HCT116 (cell line): Measurements from ENCODE around the gene IZUMO4. TPM values are rescaled to one million over a fixed set of nuclear protein-coding genes. Genes with fewer than 3 reads are reported as not detected.
A peak's percentile ranks its signal among the peaks of the same experiment; 100 is the strongest.

Experiments used
- ATAC-seq: fragments of 200-7000 bp; cut with Tn5 transposase; 2 replicates; pipeline ENCODE4 v1.9.1; 2020; ENCODE audit warnings: mild to moderate bottlenecking, moderate library complexity
- BruUV-seq: library from RNA; stranded (reverse); fragments of 400-500 nt; replicated peaks from 2 replicates; lab custom pipeline; 2021; lab: Mats Ljungman, UMichigan
- CTCF ChIA-PET: fragments of 300-600 bp; sonication (Branson Sonifier 250); formaldehyde crosslinking; loops from one replicate; lab custom pipeline; 2021; ENCODE audit warnings: antibody characterized with exemption; lab: Charles Lee
- POLR2A ChIA-PET: fragments of 300-600, 350-600 bp; sonication (Branson Sonifier 250); formaldehyde crosslinking; loops from one replicate; lab custom pipeline; 2021; ENCODE audit warnings: antibody characterized with exemption; lab: Charles Lee
- RAD21 ChIA-PET, 2 experiments: fragments of 300-600 bp; sonication (Branson Sonifier 250); formaldehyde crosslinking; loops; one replicate each; lab custom pipeline; 2023; ENCODE audit warnings: low total read pairs in 2 of 2; ENCODE audit not compliant: uncharacterized antibody in 2 of 2, unreplicated experiment in 2 of 2, low non-redundant PET in 1 of 2; lab: Charles Lee
- DNase-seq: peaks from one replicate; pipeline ENCODE4 v3.0.0-alpha.2; 2010; ENCODE audit warnings: low read depth, low spot score
- H2AFZ ChIP-seq: fragments of 200-600 bp; shearing (Covaris generic), sonication (generic); 2 replicates; pipeline ENCODE4 v1.6.1; 2017; ENCODE audit warnings: low read depth, mixed run types, mixed read lengths, antibody characterized with exemption, low read length; ENCODE audit not compliant: poor library complexity, severe bottlenecking
- H3K27ac ChIP-seq: 2 replicates; pipeline ENCODE4 v1.5.1; 2012; ENCODE audit warnings: low read depth, low read length
- H3K27me3 ChIP-seq: fragments of 200-600 bp; sonication (generic); 2 replicates; pipeline ENCODE4 v1.6.1; 2016; ENCODE audit warnings: mixed run types, low read length, mixed read lengths; ENCODE audit not compliant: insufficient read depth
- H3K36me3 ChIP-seq, 2 experiments: fragments of 200-500 bp in 1 of 2; fragments of 200-600 bp in 1 of 2; sonication (Bioruptor generic) in 1 of 2; sonication (generic) in 1 of 2; 2 replicates each; pipeline versions ENCODE4 v1.5.1 to v1.6.1; 2014 to 2016; ENCODE audit warnings: low read length in 2 of 2, inconsistent platforms in 1 of 2, mixed read lengths in 1 of 2, mixed run types in 1 of 2; ENCODE audit not compliant: insufficient read depth in 2 of 2, control insufficient read depth in 1 of 2
- H3K4me1 ChIP-seq, 2 experiments: fragments of 200-600 bp in 1 of 2; sonication (generic) in 1 of 2; 2 replicates each; pipeline versions ENCODE4 v1.5.1 to v1.6.1; 2012 to 2017; ENCODE audit warnings: low read length in 2 of 2, inconsistent platforms in 1 of 2, mild to moderate bottlenecking in 1 of 2, mixed read lengths in 1 of 2, mixed run types in 1 of 2, moderate library complexity in 1 of 2; ENCODE audit not compliant: insufficient read depth in 2 of 2, control insufficient read depth in 1 of 2
- H3K4me2 ChIP-seq: fragments of 200-600 bp; sonication (generic); 2 replicates; pipeline ENCODE4 v1.6.1; 2017; ENCODE audit warnings: mixed run types, low read length, mixed read lengths
- H3K4me3 ChIP-seq, 2 experiments: fragments of 200-600 bp in 1 of 2; sonication (generic) in 1 of 2; replicated peaks in 1 of 2; 2 replicates each; pipeline ENCODE4 v1.5.1; 2011 to 2016; ENCODE audit warnings: low read length in 2 of 2, control low read depth in 1 of 2, low read depth in 1 of 2, mild to moderate bottlenecking in 1 of 2, mixed read lengths in 1 of 2, mixed run types in 1 of 2
- H3K79me2 ChIP-seq: fragments of 200-600 bp; sonication (generic); 2 replicates; pipeline ENCODE4 v1.6.1; 2017; ENCODE audit warnings: mild to moderate bottlenecking, mixed run types, low read length, moderate library complexity, mixed read lengths; ENCODE audit not compliant: insufficient read depth
- H3K9ac ChIP-seq: fragments of 200-600 bp; sonication (generic); 2 replicates; pipeline ENCODE4 v1.6.1; 2016; ENCODE audit warnings: low read length, mixed read lengths
- H3K9me2 ChIP-seq: fragments of 200-600 bp; sonication (generic), shearing (Covaris generic); 2 replicates; pipeline ENCODE4 v1.6.1; 2017; ENCODE audit warnings: mixed run types, mild to moderate bottlenecking, moderate library complexity; ENCODE audit not compliant: insufficient read depth
- H3K9me3 ChIP-seq, 2 experiments: fragments of 200-500 bp in 1 of 2; fragments of 200-600 bp in 1 of 2; sonication (Bioruptor generic) in 1 of 2; sonication (generic) in 1 of 2; 2 replicates each; pipeline ENCODE4 v1.6.1; 2014 to 2017; ENCODE audit warnings: low read length in 2 of 2, mixed read lengths in 2 of 2, inconsistent platforms in 1 of 2, low read depth in 1 of 2, mild to moderate bottlenecking in 1 of 2, mixed run types in 1 of 2, moderate library complexity in 1 of 2; ENCODE audit not compliant: control insufficient read depth in 1 of 2, insufficient read depth in 1 of 2
- H4K20me1 ChIP-seq: fragments of 200-600 bp; sonication (generic), shearing (Covaris generic); 2 replicates; pipeline ENCODE4 v1.6.1; 2017; ENCODE audit warnings: mixed run types, mild to moderate bottlenecking, moderate library complexity; ENCODE audit not compliant: insufficient read depth
- CEBPB ChIP-seq: IDR thresholded peaks from 2 replicates; pipeline ENCODE4 v1.6.1; 2012; ENCODE audit warnings: low read depth
- ELF1 ChIP-seq: IDR thresholded peaks from 2 replicates; pipeline ENCODE4 v1.6.1; 2012; ENCODE audit warnings: low read depth, borderline replicate concordance
- EZH2 ChIP-seq: fragments of 200-600 bp; sonication (generic); IDR thresholded peaks from 2 replicates; pipeline ENCODE4 v1.6.1; 2017; ENCODE audit warnings: antibody characterized with exemption, mixed run types
- EZH2phosphoT487 ChIP-seq: fragments of 200-600 bp; IDR thresholded peaks from 2 replicates; pipeline ENCODE4 v1.6.1; 2018; ENCODE audit warnings: antibody characterized with exemption, borderline replicate concordance
- FOSL1 ChIP-seq: IDR thresholded peaks from 2 replicates; pipeline ENCODE4 v1.6.1; 2012; ENCODE audit warnings: low read depth
- JUND ChIP-seq: IDR thresholded peaks from 2 replicates; pipeline ENCODE4 v1.6.1; 2012
- POLR2A ChIP-seq: IDR thresholded peaks from 2 replicates; pipeline ENCODE4 v1.7.0; 2011; ENCODE audit warnings: borderline replicate concordance; ENCODE audit not compliant: insufficient read depth, insufficient read length; ENCODE audit errors: extremely low read depth
- POLR2AphosphoS5 ChIP-seq: IDR thresholded peaks from 2 replicates; pipeline ENCODE4 v1.6.1; 2011; ENCODE audit warnings: mild to moderate bottlenecking, low read depth, low read length, moderate library complexity
- RAD21 ChIP-seq: IDR thresholded peaks from 2 replicates; pipeline ENCODE4 v1.6.1; 2012; ENCODE audit warnings: low read depth, mild to moderate bottlenecking
- SIN3A ChIP-seq: IDR thresholded peaks from 2 replicates; pipeline ENCODE4 v1.6.1; 2012; ENCODE audit warnings: low read depth
- SRF ChIP-seq: IDR thresholded peaks from 2 replicates; pipeline ENCODE4 v1.6.1; 2012; ENCODE audit warnings: low read depth
- TCF7L2 ChIP-seq: IDR thresholded peaks from 2 replicates; pipeline ENCODE4 v1.7.0; 2011; ENCODE audit warnings: borderline replicate concordance, inconsistent platforms; ENCODE audit not compliant: insufficient read depth, insufficient read length; ENCODE audit errors: extremely low read depth
- YY1 ChIP-seq: IDR thresholded peaks from 2 replicates; pipeline ENCODE4 v1.6.1; 2011; ENCODE audit warnings: low read length, low read depth, moderate library complexity, mild to moderate bottlenecking; ENCODE audit not compliant: insufficient replicate concordance; ENCODE audit errors: extremely low read depth
- ZFX ChIP-seq: fragments of 450-650 bp; IDR thresholded peaks from 2 replicates; pipeline ENCODE4 v1.6.1; 2017
- ZNF274 ChIP-seq: fragments of 200-500 bp; sonication (Bioruptor generic); IDR thresholded peaks from 2 replicates; pipeline ENCODE4 v1.6.1; 2014; ENCODE audit warnings: mild to moderate bottlenecking, low read depth, low read length, inconsistent platforms
- intact Hi-C: fragments of 100-400 bp; cut with micrococcal nuclease; formaldehyde crosslinking; loops from 2 replicates; pipeline ENCODE4 v1.10.0; 2022
- total RNA-seq: library from RNA; stranded (reverse); gene quantifications from one replicate; pipeline ENCODE4 v1.2.1, GENCODE V29; 2021; ENCODE audit not compliant: unreplicated experiment
- TF ChIP-seq, protein P1 (sequence below): IDR thresholded peaks from 2 replicates; pipeline ENCODE4 v1.6.1; 2012
- TF ChIP-seq, protein P2 (sequence below), 3 experiments: fragments of 200-600 bp in 1 of 3; sonication (generic) in 1 of 3; IDR thresholded peaks in 2 of 3; conservative IDR thresholded peaks in 1 of 3; 2 replicates each; pipeline ENCODE4 v1.5.1; 2012 to 2017; ENCODE audit warnings: low read depth in 2 of 3, low read length in 2 of 3, antibody characterized with exemption in 1 of 3, borderline replicate concordance in 1 of 3, control low read depth in 1 of 3, mild to moderate bottlenecking in 1 of 3, mixed read lengths in 1 of 3, mixed run types in 1 of 3, moderate library complexity in 1 of 3; ENCODE audit not compliant: insufficient read depth in 1 of 3
- TF ChIP-seq, protein P3 (sequence below): IDR thresholded peaks from 2 replicates; pipeline ENCODE4 v1.6.1; 2011; ENCODE audit warnings: mild to moderate bottlenecking, low read length, moderate library complexity; ENCODE audit not compliant: insufficient replicate concordance; ENCODE audit errors: extremely low read depth

IZUMO4 gene
- total RNA-seq, 1 experiment from 2014 or later, result 6.1 TPM

DNA sequence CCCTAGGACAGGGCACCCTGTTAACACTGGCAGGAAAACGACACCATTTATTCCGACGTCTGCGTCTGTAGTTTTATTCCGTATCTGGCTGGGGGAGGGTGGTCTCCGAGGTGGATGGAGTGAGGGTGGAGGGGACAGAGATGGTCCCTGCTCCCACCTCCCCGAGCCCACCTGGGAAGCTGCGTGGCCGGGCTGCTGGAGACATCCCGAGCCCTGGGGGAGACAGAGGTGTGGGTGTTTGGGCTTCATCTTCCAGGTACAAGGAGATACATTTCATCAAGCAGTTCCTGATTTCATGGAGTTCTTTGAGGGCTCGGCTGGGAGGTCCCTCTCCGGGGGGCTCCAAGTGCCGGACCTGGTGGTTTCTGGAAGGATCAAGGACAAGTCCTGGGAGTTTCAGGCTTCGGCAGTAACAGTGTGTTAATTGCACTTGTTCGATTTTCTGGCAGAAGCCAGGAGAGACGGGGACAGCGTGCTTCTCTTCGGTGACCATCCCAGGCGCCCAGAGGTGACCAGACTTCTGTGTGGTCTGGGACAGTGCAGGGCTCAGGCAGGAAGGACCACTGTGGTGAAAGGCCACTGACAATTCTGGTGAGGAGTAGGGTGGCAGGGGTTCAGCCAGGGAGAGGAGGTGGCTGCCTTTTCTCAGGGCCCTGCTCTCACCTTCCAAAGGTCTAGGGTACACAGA is 25.6 kb upstream of the IZUMO4 start:
- Histone ChIP-seq H3K4me3 (no peak overlapping the region), H3K9ac (no peak overlapping the region)
- no peak for ATAC-seq
- TSS peak; percentile 69 for BruUV-seq
- TF ChIP-seq ELF1 (no peak), ZFX (no peak), RAD21 (no peak), JUND (no peak), CEBPB (no peak), EZH2 (no peak), YY1 (no peak), TCF7L2 (no peak), SIN3A (no peak), POLR2AphosphoS5 (no peak), ZNF274 (no peak), POLR2A (no peak), EZH2phosphoT487 (no peak), SRF (no peak), FOSL1 (no peak)
- TF ChIP-seq, protein P1, sequence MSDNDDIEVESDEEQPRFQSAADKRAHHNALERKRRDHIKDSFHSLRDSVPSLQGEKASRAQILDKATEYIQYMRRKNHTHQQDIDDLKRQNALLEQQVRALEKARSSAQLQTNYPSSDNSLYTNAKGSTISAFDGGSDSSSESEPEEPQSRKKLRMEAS, result no peak
- TF ChIP-seq, protein P2, sequence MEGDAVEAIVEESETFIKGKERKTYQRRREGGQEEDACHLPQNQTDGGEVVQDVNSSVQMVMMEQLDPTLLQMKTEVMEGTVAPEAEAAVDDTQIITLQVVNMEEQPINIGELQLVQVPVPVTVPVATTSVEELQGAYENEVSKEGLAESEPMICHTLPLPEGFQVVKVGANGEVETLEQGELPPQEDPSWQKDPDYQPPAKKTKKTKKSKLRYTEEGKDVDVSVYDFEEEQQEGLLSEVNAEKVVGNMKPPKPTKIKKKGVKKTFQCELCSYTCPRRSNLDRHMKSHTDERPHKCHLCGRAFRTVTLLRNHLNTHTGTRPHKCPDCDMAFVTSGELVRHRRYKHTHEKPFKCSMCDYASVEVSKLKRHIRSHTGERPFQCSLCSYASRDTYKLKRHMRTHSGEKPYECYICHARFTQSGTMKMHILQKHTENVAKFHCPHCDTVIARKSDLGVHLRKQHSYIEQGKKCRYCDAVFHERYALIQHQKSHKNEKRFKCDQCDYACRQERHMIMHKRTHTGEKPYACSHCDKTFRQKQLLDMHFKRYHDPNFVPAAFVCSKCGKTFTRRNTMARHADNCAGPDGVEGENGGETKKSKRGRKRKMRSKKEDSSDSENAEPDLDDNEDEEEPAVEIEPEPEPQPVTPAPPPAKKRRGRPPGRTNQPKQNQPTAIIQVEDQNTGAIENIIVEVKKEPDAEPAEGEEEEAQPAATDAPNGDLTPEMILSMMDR (IDR thresholded peaks at IDR 0.05 in 2 of 3, conservative IDR thresholded peaks at IDR 0.05 in 1 of 3; ENCODE audit: borderline replicate concordance in 1 of 3, insufficient read depth in 1 of 3, low read depth in 2 of 3, low read length in 2 of 3), result no peak
- TF ChIP-seq, protein P3, sequence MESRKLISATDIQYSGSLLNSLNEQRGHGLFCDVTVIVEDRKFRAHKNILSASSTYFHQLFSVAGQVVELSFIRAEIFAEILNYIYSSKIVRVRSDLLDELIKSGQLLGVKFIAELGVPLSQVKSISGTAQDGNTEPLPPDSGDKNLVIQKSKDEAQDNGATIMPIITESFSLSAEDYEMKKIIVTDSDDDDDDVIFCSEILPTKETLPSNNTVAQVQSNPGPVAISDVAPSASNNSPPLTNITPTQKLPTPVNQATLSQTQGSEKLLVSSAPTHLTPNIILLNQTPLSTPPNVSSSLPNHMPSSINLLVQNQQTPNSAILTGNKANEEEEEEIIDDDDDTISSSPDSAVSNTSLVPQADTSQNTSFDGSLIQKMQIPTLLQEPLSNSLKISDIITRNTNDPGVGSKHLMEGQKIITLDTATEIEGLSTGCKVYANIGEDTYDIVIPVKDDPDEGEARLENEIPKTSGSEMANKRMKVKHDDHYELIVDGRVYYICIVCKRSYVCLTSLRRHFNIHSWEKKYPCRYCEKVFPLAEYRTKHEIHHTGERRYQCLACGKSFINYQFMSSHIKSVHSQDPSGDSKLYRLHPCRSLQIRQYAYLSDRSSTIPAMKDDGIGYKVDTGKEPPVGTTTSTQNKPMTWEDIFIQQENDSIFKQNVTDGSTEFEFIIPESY, result no peak
- TF ChIP-seq, all 23 proteins: peak for 0
- Histone ChIP-seq H3K36me3 (no peaks in the 10 kb centered on the region; a peak in 2 of 4 replicates), H3K27me3 (no peaks in the 10 kb centered on the region), H3K4me2 (no peak overlapping the region), H3K9me2 (no peaks in the 10 kb centered on the region), H4K20me1 (no peaks in the 10 kb centered on the region), H2AFZ (no peak overlapping the region), H3K79me2 (no peaks in the 10 kb centered on the region), H3K27ac (no peak overlapping the region), H3K9me3 (no peaks in the 10 kb centered on the region), H3K4me1 (peaks cover 7 to 12% of the 10 kb centered on the region in 2 experiments)
- ChIA-PET CTCF (interaction anchor here (0.8 to 1.5 kb wide), 2 partner anchors 18 to 21 kb away, joined by 8 to 9 read pairs; no protein-coding TSS in a partner anchor), RAD21 (no interaction called here), POLR2A (no interaction called here)
- no peak for DNase-seq
- intact Hi-C loops, result no loop called here
